ENCODE data around the gene SEPHS1. TPM values are rescaled to one million over a fixed set of nuclear protein-coding genes. Genes with fewer than 3 reads are reported as not detected.
"Not testable (repeated sequence)": the region's sequence is repeated elsewhere in the genome, so short reads cannot be mapped to it uniquely, and the experiment has no call there.

Gene SEPHS1
- total RNA-seq, 2 donors from 2014 or later = 29.7 to 30.7 TPM

DNA sequence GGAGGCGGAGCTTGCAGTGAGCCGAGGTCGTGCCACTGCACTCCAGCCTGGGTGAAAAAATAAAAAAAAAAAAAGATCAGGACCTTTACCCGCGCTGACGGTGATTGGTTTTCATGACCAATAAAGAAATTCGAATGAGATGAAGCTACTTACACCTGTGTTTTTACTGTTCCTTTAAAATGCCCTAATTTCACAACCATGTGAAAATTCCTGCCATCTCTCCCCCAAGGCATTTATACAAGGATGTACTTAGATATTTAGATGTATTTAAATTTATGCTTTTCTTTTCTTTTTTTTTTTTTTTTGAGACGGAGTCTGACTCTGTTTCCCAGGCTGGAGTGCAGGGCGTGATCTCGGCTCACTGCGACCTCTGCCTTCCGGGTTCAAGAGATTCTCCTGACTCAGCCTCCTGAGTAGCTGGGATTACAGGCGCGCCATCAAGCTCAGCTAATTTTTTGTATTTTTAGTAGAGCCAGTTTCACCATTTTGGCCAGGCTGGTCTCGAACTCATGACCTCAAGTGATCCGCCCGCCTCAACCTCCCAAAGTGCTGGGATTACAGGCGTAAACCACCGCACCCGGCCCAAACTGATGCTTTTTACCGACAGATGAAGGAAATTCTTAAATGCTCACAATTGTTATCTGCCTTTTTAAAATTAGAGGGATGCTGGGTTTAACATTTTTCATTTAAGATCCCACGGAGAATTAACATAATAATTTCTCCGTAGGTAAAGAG is 45.1 kb downstream of the SEPHS1 start:
- DNase-seq (ENCODE audit: low spot score) = peak; percentile 47
- intact Hi-C loops (cut with DNase I) = no loop called here

DNA sequence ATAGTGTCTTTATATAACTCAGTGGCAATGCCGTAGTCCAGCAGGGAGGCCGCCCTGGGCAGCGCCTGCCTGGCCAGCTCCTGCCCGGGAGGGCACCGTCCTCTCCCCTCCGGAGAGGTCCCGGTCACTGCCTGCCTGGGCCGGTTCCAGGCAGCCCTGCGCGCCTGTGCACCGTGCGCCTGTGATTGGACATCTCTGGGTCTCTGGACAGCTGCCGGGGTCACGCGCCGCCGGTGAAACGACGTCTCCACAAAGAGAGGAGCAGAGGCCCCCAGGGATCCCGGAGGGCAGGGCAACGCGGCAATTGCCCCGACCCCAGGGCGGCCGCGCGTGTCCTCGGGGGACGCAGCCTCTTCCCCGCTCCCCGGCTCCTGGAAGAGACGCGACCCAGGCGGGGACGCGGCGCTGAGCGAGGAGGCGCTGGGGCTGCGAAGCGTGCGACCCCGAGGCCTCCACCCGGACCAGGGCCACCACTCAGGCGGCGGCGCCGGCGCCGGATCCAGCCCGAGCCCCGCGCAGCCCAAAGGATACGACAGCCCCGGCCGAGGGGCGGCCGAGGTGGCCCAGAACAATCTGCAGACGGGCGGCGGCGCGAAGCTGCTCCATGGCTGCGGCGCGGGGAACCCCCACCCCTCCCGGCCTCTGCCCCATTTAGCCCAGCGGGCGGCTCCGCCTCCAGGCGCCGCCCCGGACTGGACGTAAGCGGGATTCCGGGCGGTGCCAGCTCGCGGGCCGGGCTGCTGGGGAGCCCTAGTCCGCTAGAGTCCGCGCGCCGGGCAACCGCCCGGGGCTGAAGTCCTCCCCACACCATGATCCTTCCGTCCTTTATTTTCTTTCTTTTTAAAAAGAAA is 48.4 kb downstream of the SEPHS1 start, which contains the start of gene PHYH:
Gene PHYH (minus strand): TSS at position 628 of the 851 bp plus-strand sequence. CDS start 22 bp downstream, at position 606.
- DNase-seq (ENCODE audit: low spot score) = peak; percentile 96
- intact Hi-C loops (cut with DNase I) = loop anchor here in 1 of 2 donors (2.0 kb wide), 1 partner anchor 139 kb away; the partner anchor contains the start of gene MCM10

DNA sequence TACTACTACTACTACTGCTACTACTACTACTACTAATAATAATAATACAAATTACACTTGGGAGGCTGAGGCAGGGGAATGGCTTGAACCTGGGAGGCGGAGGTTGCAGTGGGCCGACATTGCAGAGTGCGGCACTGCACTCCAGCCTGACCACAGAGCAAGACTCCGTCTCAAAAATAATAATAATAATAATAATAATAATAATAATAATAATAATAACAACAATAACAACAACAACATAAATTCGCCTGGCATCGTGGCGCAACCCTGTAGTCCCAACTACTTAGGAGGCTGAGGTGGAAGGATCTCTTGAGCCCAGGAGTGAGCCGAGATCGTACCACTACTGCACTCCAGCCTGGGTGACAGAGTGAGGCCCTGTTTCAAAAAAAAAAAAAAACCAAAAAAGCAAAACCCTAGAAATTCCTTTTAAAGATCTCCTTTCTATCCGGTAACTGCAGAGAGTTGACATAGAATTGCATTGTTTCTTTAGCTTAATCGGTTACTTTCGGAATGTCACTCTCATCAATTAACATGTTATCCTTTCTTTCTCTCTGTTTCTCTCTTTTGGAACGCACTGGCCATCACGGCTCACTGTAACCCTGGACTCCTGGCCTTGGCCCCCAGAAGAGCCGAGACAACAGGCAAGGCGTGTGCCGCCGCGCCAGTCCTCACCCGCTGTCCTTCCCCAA is 49.2 kb downstream of the SEPHS1 start:
- intact Hi-C loops (cut with DNase I) = no loop called here
- peak; percentile 16 for DNase-seq (ENCODE audit: low spot score)

DNA sequence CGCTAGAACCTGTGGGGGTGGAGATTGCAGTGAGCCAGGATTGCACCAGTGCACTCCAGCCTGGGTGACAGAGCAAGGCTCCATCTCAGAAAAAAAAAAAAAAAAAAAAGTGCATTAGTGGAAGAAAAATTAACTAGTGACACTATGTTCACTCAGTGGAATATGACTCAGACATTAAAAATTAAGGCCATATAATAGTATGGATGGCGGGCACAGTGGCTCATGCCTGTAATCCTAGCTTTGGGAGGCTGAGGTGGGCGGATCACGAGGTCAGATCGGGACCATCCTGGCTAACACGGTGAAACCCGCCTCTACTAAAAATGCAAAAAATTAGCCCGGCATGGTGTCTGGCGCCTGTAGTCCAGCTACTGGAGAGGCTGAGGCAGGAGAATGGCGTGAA is 51.6 kb downstream of the SEPHS1 start:
- peak; percentile 9 for DNase-seq (ENCODE audit: low spot score)
- intact Hi-C loops (cut with DNase I) = no loop called here

DNA sequence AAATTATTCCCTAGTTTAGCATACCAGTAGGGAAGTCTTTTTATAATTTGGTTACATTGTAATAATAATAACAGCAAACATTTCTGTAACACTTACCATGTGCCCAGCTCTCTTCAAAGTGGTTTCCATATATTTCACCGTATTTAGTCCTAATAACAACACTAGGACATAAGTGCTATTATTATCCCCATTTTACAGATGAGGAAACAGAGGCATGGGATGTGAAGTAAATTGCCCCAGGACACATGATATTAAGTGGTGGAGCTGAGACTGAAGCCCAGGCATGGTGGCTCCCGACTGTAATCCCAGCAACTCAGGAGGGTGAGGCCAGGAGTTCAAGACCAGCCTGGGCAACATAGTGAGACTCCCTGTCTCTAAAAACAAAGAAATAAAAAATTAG is 53.3 kb downstream of the SEPHS1 start:
- intact Hi-C loops (cut with DNase I) = no loop called here
- DNase-seq (ENCODE audit: low spot score) = no peak

DNA sequence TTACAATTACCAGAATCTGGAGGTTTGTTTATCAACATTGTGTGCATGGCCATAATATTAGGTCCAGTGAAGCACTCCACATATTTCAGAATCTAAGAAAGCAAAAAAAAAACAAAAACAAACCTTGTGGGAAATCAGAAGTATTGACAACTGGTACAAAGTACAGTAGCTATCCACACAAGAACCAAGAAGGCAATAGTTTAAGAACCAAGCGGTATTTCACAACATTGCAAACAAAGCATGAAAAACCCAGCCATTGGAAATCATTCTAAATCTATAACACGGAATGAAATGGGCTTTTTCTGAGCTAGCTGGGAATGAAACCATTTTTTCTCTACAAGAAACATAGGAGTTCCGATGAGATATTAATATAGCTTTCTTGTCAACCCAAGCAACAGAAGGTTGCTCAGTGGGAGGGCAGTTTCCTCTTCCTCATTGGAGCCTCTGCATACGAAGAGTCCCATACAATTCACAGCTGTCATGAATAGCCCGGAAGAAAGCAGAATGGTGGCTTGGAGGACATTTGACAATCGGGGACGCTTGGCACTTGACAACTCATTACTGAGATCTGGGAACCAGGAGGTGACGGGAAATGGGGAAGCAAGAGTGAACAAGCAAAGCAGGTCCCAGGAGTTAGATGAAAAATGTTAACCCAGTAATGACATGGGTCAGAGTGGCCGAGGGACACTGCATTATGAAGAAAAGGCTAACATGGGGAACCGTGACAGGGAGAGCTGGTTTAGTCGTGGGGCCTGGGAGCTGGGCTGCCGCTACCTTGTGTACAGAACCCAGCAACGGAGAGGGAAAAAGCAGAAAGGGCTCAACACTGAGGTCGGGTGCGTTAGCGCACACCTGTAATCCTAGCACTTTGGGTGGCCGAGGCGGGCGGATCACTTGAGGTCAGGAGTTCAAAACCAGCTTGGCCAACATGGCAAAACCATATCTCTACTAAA is 56.0 kb downstream of the SEPHS1 start:
- intact Hi-C loops (cut with DNase I) = no loop called here
- peak; percentile 30 for DNase-seq (ENCODE audit: low spot score)

DNA sequence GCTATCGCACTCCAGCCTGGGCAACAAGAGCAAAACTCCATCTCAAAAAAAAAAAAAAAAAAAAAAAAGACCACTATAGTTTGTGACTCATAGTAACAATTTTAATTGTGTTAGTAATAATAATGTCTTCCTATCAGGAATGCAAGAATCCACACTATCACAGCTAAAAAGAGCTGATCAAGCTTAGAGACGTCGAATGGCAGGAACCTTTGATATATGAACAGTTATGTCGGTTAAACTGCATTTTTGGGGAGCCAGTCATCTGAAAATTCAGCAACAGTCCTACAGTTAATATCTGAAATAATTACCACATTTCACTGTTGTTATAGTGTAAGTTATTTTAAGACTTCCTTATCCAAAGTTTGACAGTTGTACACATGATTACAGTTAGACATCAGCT is 57.0 kb downstream of the SEPHS1 start:
- intact Hi-C loops (cut with DNase I) = no loop called here
- no peak for DNase-seq (ENCODE audit: low spot score)

DNA sequence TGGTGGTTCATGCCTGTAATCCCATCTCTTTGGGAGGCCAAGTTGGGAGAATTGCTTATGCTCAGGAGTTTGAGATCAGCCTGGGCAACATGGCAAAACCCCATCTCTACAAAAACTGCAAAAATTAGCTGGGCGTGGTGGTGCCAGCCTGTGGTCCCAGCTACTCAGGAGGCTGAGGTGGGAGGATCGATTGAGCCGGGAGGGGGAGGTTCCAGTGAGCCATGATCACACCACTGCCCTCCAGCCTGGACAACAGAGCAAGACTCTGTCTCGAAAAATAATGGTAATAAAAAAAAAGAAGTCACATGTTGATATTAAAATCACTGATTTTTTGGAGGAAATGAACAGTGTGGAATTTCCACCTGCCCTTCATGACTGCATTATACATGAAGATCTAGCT is 64.0 kb downstream of the SEPHS1 start:
- intact Hi-C loops (cut with DNase I) = loop anchor here in 1 of 2 donors (10.0 kb wide), 1 partner anchor 419 kb away; no protein-coding TSS in a partner anchor
- peak; percentile 12 for DNase-seq (ENCODE audit: low spot score)

DNA sequence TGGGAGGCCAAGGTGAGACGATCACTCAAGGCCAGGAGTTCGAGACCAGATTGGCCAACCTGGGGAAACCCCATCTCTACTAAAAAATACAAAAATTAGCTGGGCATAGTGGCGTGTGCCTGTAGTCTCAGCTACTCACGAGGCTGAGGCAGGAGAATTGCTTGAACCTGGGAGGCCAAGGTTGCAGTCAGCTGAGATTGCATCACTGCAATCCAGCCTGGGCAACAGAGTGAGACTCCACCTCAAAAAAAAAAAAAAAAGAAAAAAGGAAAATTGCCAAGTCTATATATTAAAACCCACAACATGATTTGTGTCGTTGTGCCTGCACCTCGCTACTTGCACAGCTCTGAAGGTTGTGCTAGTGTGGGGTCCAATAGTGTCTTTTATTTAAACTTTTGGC is 65.7 kb downstream of the SEPHS1 start:
- intact Hi-C loops (cut with DNase I) = loop anchor here in 1 of 2 donors (10.0 kb wide), 1 partner anchor 418 kb away; no protein-coding TSS in a partner anchor
- peak; percentile 0 for DNase-seq (ENCODE audit: low spot score)

DNA sequence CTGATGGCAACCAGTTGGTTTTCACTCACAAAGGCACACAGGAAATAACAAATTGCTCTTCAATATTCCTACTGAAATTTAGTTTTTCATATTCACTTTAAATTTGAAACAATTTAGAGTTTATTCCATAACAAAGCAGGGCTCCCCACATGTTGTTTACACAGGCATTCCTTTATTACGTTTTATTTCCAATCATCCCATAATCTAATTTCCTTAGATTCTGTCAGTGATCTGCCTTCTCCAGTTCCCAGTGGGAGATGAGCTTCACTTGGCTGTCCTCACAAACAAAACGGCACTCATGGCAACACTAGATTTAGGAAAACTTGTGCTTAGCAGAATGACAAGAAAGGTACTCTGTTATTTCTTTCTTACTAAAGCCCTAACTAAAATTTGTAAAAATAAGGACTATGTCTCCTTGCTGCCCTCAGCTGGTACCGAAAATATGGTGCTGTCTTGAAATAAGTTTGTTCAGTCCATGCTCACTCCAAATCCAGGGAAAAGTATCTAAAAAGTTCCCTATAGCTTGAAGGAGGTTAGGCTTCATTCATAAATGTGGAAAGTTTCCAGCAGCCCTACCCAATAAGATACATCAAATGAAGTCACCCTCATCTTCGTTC is 71.2 kb downstream of the SEPHS1 start:
- intact Hi-C loops (cut with DNase I) = loop anchor here in 1 of 2 donors (5.0 kb wide), 1 partner anchor 1365 kb away; no protein-coding TSS in a partner anchor
- no peak for DNase-seq (ENCODE audit: low spot score)

DNA sequence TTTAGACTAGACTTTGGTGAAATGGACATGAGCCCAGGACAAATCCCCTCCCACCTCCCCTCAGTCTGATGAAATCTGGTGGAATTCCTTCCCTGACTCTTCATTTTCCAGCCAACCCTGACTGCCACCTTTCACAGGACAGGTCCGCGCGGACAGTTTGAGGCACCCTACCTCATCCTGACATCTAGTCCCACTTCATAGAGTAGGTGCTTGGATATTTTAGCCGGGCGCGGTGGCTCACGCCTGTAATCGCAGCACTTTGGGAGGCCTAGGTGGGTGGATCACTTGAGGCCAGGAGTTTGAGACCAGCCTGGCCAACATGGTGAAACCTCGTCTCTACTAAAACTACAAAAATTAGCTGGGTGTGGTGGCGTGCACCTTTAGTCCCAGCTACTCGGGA is 71.9 kb downstream of the SEPHS1 start:
- intact Hi-C loops (cut with DNase I) = loop anchor here in 1 of 2 donors (5.0 kb wide), 1 partner anchor 1364 kb away; no protein-coding TSS in a partner anchor
- not testable (repeated sequence) for DNase-seq (ENCODE audit: low spot score)

DNA sequence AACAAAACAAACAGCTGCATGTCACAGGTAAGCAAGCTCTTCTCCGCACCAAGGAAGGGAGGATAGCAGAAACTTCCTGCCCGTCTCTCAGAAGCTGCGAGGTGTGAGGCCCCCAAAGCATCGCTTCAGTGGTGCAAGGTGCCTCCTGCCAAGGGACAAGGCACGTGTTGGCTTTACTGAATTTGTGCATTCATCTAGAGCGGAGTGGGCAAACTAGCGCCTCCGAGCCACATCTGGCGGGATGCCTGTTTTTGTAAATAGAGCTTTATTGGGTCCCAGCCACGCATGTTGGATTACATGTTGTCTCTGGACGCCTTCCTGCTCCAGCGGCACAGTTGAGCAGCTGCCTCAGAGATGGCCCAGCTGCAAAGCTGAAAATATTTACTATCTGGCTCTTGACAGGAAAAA is 75.9 kb downstream of the SEPHS1 start:
- DNase-seq (ENCODE audit: low spot score) = peak; percentile 81
- intact Hi-C loops (cut with DNase I) = no loop called here

DNA sequence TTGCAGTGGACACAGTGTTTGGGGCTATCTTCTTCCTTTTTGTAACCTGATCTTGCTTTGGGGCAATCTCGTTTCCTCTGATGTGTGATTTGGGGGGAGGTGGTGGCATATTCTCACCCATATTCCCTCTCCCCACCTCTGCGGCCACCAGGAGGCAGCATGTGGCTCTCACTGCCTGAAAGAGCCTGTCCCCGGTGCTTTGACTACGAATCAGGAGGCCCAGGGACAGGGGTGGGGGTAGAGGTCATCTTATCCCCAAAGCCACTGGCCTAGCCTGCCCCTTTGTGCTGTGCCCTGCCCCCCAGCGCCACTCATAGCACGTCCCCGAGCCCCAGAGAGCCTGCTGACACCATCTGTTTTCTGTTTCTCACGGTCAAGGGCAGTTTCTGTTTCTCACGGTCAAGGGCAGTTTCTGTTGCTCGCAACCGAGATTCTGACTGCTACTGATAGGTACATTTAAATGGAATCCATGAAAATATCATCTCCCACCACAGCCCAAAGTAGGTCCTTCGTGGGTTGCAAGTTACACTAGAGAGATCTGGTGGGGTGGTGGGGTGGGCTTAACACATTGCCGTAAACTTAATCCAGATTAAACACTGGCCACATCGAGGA is 76.4 kb downstream of the SEPHS1 start:
- DNase-seq (ENCODE audit: low spot score) = no peak
- intact Hi-C loops (cut with DNase I) = no loop called here

DNA sequence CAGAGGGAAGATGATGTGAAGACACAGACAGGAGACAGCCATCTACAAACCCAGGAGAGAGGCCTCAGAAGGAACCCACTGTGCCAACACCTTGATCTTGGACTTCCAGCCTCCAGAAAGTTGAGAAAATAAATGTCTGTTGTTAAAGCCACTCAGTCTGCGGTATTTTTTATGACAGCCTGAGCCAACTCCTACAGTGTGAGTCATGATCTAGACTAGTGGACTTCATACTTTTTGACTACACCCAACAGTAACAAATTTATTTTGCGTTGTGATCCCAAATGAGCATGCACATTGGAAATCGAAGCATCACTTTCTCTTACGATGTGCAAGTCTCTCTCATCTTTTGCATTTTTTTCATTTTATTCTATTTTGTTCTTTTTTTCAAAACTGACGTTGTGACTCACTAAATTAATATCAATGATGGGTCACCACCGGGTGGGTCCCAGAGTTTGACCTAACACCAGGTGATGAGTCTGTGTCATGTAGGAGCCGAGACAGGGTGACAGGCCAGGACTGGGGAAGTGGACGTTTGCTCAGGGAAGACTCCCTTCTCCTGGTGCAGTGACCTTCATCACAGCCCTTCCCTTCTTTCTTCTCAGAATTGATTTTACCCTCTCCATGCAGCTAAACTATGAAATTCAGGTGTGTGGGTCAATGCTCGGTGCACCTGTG is 77.1 kb downstream of the SEPHS1 start:
- intact Hi-C loops (cut with DNase I) = no loop called here
- no peak for DNase-seq (ENCODE audit: low spot score)

DNA sequence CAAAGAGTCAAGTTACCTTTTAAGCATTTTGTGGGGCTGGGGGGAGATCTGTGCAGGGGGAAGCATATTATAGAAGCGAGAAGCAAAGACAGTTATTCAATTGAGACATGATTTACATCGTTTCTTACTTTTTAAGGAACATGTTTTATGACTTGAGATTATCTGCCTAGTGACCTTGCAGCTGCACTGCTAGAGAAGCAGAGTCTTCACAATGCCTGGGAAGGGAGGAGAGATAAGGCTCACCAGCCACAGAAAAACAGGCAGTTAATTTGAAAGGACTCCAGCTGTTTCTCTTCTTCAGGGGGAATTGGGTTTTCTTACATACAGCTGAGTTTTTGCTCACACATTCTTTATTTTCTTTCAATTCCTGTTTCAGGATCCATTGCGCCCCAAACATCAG is 79.3 kb downstream of the SEPHS1 start:
- no peak for DNase-seq (ENCODE audit: low spot score)
- intact Hi-C loops (cut with DNase I) = loop anchor here in 1 of 2 donors (10.0 kb wide), 1 partner anchor 104 kb away; the partner anchor contains the start of gene MCM10

DNA sequence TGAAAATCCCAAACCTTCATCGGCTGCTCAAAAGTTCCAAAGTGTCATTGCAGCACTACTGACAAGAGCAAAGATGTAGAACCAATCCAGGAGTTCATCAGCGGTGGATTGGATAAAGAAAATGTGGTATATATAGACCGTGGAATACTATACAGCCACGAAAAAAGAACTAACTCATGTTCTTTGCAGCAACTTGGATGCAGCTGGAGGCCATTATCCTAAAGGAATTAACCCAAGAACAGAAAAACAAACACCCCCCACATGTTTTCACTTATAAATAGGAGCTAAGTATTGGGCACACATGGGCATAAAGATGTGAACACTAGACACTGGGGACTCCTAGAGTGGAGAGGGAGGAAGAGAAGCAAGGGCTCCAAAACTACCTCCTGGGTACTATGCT is 79.8 kb downstream of the SEPHS1 start:
- intact Hi-C loops (cut with DNase I) = loop anchor here in 1 of 2 donors (10.0 kb wide), 1 partner anchor 104 kb away; the partner anchor contains the start of gene MCM10
- no peak for DNase-seq (ENCODE audit: low spot score)
